Transverse colon (tissue), 4 donors: ENCODE results near the gene SERINC5.

Experiments used
- CTCF ChIP-seq, 5 experiments: fragments of 200-600 bp in 3 of 5; fragments of 450-650 bp in 2 of 5; sonication (generic) in 3 of 5; IDR thresholded peaks; 1 replicate in 2 of 5; 2 replicates in 3 of 5; pipeline ENCODE4 v1.5.1; 2016 to 2017; ENCODE audit warnings: antibody characterized with exemption in 5 of 5, inconsistent platforms in 3 of 5, mild to moderate bottlenecking in 2 of 5, moderate library complexity in 1 of 5
- EP300 ChIP-seq: sonication (generic); formaldehyde crosslinking; IDR thresholded peaks from one replicate; pipeline ENCODE4 v1.6.1; 2017; ENCODE audit warnings: antibody characterized with exemption, low read depth
- POLR2A ChIP-seq: fragments of 450-650 bp; IDR thresholded peaks from one replicate; pipeline ENCODE4 v1.6.1; 2016; ENCODE audit warnings: antibody characterized with exemption, mild to moderate bottlenecking, moderate library complexity
- POLR2AphosphoS5 ChIP-seq, 3 donors: sonication (generic); formaldehyde crosslinking; IDR thresholded peaks; one replicate each; pipeline ENCODE4 v1.6.1; 2016; ENCODE audit warnings: antibody characterized with exemption in 3 of 3

- TF ChIP-seq CTCF (IDR thresholded peaks at IDR 0.05), result no peak
- no peak for TF ChIP-seq EP300
- no peak for TF ChIP-seq POLR2A
- no peak for TF ChIP-seq POLR2AphosphoS5 (IDR thresholded peaks at IDR 0.05)
Measured at GRCh38 chr5:80230269-80230992, 25.4 kb downstream of the SERINC5 start.
